Vagina (tissue), 2 donors: ENCODE results near the gene SLC17A5. TPM values are rescaled to one million over a fixed set of nuclear protein-coding genes. Genes with fewer than 3 reads are reported as not detected.
"Not testable (repeated sequence)": the region's sequence is repeated elsewhere in the genome, so short reads cannot be mapped to it uniquely, and the experiment has no call there.

Experiments
- DNase-seq, 2 donors: peaks; one replicate each; pipeline ENCODE4 v3.0.0-alpha.2; 2017; ENCODE audit errors: extremely low spot score in 2 of 2
- H3K27ac ChIP-seq: fragments of 200-600 bp; sonication (generic); one replicate; pipeline ENCODE4 v1.5.1; 2019
- H3K27me3 ChIP-seq: fragments of 200-600 bp; sonication (generic); one replicate; pipeline ENCODE4 v1.5.1; 2019
- H3K36me3 ChIP-seq, 2 donors: fragments of 200-600 bp; sonication (generic); one replicate each; pipeline ENCODE4 v1.5.1; 2017 to 2019
- H3K4me1 ChIP-seq: fragments of 200-600 bp; sonication (generic); one replicate; pipeline ENCODE4 v1.5.1; 2019
- H3K4me3 ChIP-seq, 2 donors: fragments of 200-600 bp; sonication (generic); 1 replicate in 1 of 2; 2 replicates in 1 of 2; pipeline ENCODE4 v1.5.1; 2016 to 2019
- H3K9me3 ChIP-seq: fragments of 200-600 bp; sonication (generic); one replicate; pipeline ENCODE4 v1.5.1; 2019
- POLR2A ChIP-seq, 2 donors: fragments of 450-650 bp; IDR thresholded peaks; one replicate each; pipeline ENCODE4 v1.6.1; 2017; ENCODE audit warnings: antibody characterized with exemption in 2 of 2, mild to moderate bottlenecking in 2 of 2, moderate library complexity in 2 of 2
- POLR2AphosphoS5 ChIP-seq, 2 donors: sonication (generic); formaldehyde crosslinking; IDR thresholded peaks; one replicate each; pipeline ENCODE4 v1.9.0; 2017; ENCODE audit warnings: antibody characterized with exemption in 2 of 2, mild to moderate bottlenecking in 2 of 2, low read depth in 1 of 2; ENCODE audit not compliant: insufficient read depth in 1 of 2
- intact Hi-C: fragments of 100-400 bp; cut with DNase I; formaldehyde crosslinking; loops from one replicate; pipeline ENCODE4 v1.15.1; 2023
- total RNA-seq: library from RNA; depleted of rRNA; stranded (reverse); fragments of >200 nt; gene quantifications from one replicate; pipeline ENCODE4 v1.2.3, GENCODE V29; 2016
- TF ChIP-seq, protein P1 (sequence below), 3 experiments: fragments of 450-650 bp in 2 of 3; fragments of 200-600 bp in 1 of 3; sonication (generic) in 1 of 3; IDR thresholded peaks; one replicate each; pipeline ENCODE4 v1.5.1; 2017 to 2019; ENCODE audit warnings: antibody characterized with exemption in 3 of 3, mild to moderate bottlenecking in 2 of 3, moderate library complexity in 2 of 3

SLC17A5 gene
- total RNA-seq, 1 donor from 2014 or later: 10.1 TPM

DNA sequence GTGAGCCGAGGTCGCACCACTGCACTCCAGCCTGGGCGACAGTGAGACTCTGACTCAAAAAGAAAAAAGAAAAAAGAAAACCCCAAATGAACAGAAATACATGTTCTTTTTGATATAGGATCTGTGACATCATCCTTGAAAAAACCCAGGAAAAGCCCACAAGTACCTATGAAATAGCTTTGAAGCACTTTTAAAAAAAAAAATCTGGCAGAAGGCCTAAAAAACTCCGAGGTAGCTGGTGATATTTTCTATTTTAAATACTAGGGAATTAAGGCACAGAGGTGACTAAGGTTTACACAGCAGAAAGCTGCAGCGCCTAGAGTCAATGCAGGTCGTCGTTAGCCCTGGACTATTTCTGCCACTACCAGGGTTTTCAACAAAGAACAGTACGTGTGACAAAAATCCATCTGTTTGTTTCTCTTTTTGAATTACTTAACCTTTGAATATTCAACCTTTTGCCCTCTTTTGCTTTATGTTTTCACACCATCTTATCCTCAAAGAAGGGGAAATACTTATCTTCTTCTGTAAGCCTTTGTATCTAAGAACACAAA is 93.5 kb downstream of the SLC17A5 start:
- Histone ChIP-seq H3K4me1 (no peaks in the 10 kb centered on the region), H3K27ac (no peak overlapping the region), H3K27me3 (no peaks in the 10 kb centered on the region), H3K36me3 (no peaks in the 10 kb centered on the region), H3K9me3 (no peaks in the 10 kb centered on the region), H3K4me3 (no peak overlapping the region)
- TF ChIP-seq POLR2AphosphoS5 (IDR thresholded peaks at IDR 0.05; ENCODE audit: insufficient read depth in 1 of 2, low read depth in 1 of 2) (no peak), POLR2A (IDR thresholded peaks at IDR 0.05) (no peak)
- TF ChIP-seq, protein P1, sequence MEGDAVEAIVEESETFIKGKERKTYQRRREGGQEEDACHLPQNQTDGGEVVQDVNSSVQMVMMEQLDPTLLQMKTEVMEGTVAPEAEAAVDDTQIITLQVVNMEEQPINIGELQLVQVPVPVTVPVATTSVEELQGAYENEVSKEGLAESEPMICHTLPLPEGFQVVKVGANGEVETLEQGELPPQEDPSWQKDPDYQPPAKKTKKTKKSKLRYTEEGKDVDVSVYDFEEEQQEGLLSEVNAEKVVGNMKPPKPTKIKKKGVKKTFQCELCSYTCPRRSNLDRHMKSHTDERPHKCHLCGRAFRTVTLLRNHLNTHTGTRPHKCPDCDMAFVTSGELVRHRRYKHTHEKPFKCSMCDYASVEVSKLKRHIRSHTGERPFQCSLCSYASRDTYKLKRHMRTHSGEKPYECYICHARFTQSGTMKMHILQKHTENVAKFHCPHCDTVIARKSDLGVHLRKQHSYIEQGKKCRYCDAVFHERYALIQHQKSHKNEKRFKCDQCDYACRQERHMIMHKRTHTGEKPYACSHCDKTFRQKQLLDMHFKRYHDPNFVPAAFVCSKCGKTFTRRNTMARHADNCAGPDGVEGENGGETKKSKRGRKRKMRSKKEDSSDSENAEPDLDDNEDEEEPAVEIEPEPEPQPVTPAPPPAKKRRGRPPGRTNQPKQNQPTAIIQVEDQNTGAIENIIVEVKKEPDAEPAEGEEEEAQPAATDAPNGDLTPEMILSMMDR (IDR thresholded peaks at IDR 0.05): no peak
- intact Hi-C loops: no loop called here
- DNase-seq: no peak

DNA sequence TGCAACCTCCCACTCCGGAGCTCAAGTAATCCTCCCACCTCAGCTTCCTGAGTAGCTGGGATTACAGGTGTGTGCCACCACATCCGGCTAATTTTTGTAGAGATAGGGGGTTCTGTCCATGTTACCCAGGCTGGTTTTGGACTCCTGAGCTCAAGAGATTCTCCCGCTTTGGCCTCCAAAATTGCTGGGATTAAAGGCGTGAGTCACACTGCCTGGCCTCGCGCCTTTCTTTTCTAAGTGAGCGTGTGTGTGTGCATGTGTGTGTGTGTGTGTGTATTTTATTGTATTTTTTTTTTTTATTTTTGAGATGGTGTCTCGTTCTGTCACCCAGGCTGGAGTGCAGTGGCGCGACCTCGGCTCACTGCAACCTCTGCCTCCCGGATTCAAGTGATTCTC is 94.4 kb downstream of the SLC17A5 start:
- H3K4me1 ChIP-seq, H3K36me3 ChIP-seq, H3K27ac ChIP-seq, H3K27me3 ChIP-seq, DNase-seq, intact Hi-C loops, H3K4me3 ChIP-seq, H3K9me3 ChIP-seq: not testable (repeated sequence)

DNA sequence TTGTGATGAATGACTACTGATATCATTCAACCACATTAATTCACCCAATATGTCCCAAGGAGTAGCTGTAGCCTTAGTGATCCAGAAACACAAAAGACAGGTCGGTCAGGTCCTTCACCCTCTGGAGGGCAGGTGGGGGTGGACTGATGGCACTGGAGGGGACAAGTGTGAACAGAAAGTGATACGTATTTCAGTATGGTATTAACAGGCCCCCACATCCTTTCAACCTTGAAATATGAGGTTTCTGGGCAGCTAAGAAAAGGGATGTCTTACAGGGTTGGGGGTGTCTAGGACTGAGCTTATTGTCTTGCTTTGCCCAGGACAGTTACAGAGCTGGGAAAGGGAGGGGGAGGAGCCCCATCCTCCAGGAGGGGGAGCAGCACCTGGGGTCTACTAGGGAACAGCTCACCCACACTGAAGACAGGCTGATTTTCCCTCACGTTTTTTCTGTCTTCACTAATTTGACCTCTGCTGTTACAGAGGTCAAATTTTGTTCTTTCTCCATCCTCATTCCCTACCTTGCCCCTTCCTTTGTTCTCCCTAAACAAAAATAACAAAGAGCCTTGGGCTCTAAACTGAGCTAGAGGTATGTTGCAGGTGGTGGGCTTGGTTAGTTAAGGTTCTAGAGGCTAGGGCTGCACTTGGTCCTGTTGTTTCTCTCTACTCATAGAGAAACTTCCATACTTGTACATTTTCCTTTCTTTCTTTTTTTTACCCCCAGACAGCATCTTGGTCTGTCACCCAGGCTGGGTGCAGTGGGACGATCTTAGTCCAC is 95.0 kb downstream of the SLC17A5 start:
- Histone ChIP-seq H3K36me3 (no peaks in the 10 kb centered on the region), H3K4me1 (no peaks in the 10 kb centered on the region), H3K27ac (no peak overlapping the region), H3K9me3 (no peaks in the 10 kb centered on the region), H3K27me3 (no peaks in the 10 kb centered on the region), H3K4me3 (no peak overlapping the region)
- TF ChIP-seq, protein P1 (IDR thresholded peaks at IDR 0.05): no peak
- TF ChIP-seq POLR2A (IDR thresholded peaks at IDR 0.05) (no peak), POLR2AphosphoS5 (IDR thresholded peaks at IDR 0.05; ENCODE audit: insufficient read depth in 1 of 2, low read depth in 1 of 2) (no peak)
- DNase-seq: no peak
- intact Hi-C loops: no loop called here

DNA sequence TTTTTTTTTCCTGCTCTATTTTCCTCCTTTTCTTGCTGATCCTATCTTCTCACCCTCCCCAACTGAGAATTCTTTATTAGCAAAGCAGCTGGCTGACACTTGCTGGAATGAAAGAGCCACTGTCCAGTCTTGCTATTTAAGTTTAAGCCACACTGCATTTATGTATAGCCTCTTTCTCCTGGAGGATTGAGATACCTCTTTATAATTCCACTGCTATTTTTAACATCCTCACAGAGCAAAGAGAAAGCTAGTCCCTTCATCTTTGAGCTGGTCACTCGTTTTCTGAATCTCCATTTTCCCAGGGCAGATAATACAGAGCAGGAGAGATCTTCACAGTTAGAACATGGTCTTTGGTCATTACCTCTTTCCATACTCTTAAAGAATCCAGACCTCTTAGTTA is 97.0 kb downstream of the SLC17A5 start:
- intact Hi-C loops: no loop called here
- DNase-seq: no peak
- no peak overlapping the region for H3K4me3 ChIP-seq
- no peaks in the 10 kb centered on the region for H3K27me3 ChIP-seq
- no peaks in the 10 kb centered on the region for H3K9me3 ChIP-seq
- H3K36me3 ChIP-seq: no peaks in the 10 kb centered on the region
- no peak overlapping the region for H3K27ac ChIP-seq
- TF ChIP-seq, protein P1 (IDR thresholded peaks at IDR 0.05): no peak
- TF ChIP-seq POLR2A (IDR thresholded peaks at IDR 0.05) (no peak), POLR2AphosphoS5 (IDR thresholded peaks at IDR 0.05; ENCODE audit: insufficient read depth in 1 of 2, low read depth in 1 of 2) (no peak)
- no peaks in the 10 kb centered on the region for H3K4me1 ChIP-seq

DNA sequence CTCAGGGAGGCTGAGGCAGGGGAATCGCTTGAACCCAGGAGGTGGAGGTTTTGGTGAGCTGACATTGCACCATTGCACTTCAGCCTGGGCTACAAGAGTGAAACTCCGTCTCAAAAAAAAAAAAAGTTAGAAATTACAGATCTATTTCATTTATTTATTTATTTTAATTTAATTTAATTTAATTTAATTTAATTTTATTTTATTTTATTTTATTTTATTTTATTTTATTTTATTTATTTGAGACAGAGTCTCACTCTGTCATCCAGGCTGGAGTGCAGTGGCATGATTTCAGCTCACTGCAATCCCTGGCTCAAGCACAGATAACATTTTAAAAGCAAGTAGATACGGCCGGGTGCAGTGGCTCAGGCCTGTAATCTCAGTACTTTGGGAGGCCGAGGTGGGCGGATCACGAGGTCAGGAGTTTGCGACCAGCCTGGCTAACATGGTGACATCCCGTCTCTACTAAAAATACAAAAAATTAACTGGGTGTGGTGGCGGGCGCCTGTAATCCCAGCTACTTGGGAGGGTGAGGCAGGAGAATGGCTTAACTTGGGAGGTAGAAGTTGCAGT is 98.3 kb downstream of the SLC17A5 start:
- intact Hi-C loops, H3K27ac ChIP-seq, H3K27me3 ChIP-seq, H3K4me1 ChIP-seq, H3K9me3 ChIP-seq, H3K36me3 ChIP-seq, DNase-seq, H3K4me3 ChIP-seq: not testable (repeated sequence)

DNA sequence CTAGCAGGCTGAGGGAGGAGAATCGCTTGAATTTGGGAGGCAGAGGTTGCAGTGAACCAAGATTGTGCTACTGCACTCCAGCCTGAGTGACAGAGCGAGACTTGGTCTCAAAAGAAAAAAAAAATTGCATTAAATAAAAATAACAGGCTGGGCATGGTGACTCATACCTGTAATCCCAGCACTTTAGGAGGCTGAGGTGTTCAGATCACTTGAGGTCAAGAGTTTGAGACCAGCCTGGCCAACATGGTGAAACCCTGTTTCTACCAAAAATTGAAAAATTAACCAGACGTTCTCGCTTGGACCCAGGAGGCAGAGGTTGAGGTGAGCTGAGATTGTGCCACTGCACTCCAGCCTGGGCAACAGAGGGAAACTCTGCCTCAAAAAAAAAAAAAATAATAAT is 102.7 kb downstream of the SLC17A5 start:
- H3K9me3 ChIP-seq, H3K4me1 ChIP-seq, H3K27ac ChIP-seq, H3K27me3 ChIP-seq, H3K36me3 ChIP-seq, intact Hi-C loops, H3K4me3 ChIP-seq, DNase-seq: not testable (repeated sequence)
